Hepatocyte (in vitro differentiated cells): ENCODE data around the gene RPN2.

ENCODE experiments used
- CTCF ChIP-seq: fragments of 200-600 bp; sonication (generic); IDR thresholded peaks from 2 replicates; pipeline ENCODE4 v1.5.1; 2016; ENCODE audit warnings: antibody characterized with exemption, mild to moderate bottlenecking; ENCODE audit not compliant: poor library complexity
- EZH2 ChIP-seq: fragments of 200-600 bp; sonication (generic); IDR thresholded peaks from 2 replicates; pipeline ENCODE4 v1.6.1; 2016; ENCODE audit warnings: antibody characterized with exemption, mild to moderate bottlenecking, borderline replicate concordance

- no peak for TF ChIP-seq CTCF
- no peak for TF ChIP-seq EZH2
These were observed 91.7 kb downstream of the RPN2 start for GRCh38 chr20:37270576-37271420.
